ENCODE measurements around the gene PCDH19. TPM values are rescaled to one million over a fixed set of nuclear protein-coding genes. Genes with fewer than 3 reads are reported as not detected.

The PCDH19 gene
- total and polyA plus RNA-seq, 3 donors from 2014 or later = 1.9 to 4.5 (median 3.4) TPM

DNA sequence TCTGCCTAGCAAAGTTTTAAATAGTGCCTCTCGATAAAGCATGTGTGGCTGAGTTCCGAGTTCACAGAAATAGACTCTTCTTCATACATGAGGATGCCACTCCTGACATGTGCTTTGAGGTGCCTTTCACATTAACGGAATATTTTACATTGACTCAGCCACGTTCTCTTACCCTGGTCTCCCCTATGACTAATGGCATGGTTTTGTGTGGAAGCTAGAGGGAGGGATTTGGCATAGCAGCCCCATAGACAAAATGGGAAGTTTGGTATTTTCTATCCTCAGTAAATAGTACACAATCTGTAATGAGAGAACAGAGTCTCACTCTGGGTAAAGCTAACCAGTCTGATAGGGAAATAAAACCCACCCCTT is 68.9 kb downstream of the PCDH19 start:
- Histone ChIP-seq H3K4me3 (no peak overlapping the region), H3K27ac (no peak overlapping the region), H3K36me3 (ENCODE audit: low read depth, missing control alignments) (no peaks in the 10 kb centered on the region), H3K27me3 (no peaks in the 10 kb centered on the region), H3K9me3 (no peaks in the 10 kb centered on the region), H3K4me1 (no peaks in the 10 kb centered on the region)
- DNase-seq = no peak
- no peak for TF ChIP-seq POLR2A (IDR thresholded peaks at IDR 0.05)
- TF ChIP-seq, protein P1, sequence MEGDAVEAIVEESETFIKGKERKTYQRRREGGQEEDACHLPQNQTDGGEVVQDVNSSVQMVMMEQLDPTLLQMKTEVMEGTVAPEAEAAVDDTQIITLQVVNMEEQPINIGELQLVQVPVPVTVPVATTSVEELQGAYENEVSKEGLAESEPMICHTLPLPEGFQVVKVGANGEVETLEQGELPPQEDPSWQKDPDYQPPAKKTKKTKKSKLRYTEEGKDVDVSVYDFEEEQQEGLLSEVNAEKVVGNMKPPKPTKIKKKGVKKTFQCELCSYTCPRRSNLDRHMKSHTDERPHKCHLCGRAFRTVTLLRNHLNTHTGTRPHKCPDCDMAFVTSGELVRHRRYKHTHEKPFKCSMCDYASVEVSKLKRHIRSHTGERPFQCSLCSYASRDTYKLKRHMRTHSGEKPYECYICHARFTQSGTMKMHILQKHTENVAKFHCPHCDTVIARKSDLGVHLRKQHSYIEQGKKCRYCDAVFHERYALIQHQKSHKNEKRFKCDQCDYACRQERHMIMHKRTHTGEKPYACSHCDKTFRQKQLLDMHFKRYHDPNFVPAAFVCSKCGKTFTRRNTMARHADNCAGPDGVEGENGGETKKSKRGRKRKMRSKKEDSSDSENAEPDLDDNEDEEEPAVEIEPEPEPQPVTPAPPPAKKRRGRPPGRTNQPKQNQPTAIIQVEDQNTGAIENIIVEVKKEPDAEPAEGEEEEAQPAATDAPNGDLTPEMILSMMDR (IDR thresholded peaks at IDR 0.05) = no peak
- whole genome bisulfite sequencing, 2 donors = 54 to 61% methylated on average over 4 of the region's 4 CpGs
- intact Hi-C loops (cut with DNase I; ENCODE audit: low total_unique reads) = no loop called here

DNA sequence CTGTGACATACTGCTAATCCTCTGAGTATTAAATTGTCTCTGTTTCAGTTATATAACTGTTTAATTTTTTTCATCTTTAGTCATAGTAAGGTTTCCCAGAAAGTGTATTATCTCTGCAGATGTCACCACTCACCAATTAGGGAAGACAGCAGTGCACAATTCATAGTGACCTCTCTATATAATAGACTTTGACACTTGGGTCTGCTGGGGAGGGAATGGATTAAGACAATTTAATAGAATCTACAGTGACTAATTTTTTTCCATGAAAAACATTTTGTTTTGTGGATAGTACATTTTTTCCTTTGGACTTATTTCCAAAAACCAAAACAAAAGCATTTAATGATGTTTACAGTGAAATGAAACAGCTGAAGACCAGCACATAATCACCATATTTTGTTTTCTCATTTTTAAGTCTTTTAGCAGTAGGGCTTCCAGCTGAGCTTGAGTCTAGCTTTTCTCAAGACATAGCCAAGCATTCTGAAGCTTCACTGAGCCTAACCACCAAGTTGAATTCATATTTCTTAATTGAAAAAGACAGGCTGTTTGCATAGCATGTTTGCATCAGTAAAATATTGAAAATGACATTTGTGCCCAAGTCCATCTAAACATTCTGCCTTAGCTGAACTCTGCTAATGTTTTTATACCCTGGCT is 69.5 kb downstream of the PCDH19 start:
- no peaks in the 10 kb centered on the region for H3K4me1 ChIP-seq
- intact Hi-C loops (cut with DNase I; ENCODE audit: low total_unique reads) = no loop called here
- no peak for DNase-seq
- TF ChIP-seq, protein P1 (IDR thresholded peaks at IDR 0.05) = no peak
- no peak for TF ChIP-seq POLR2A (IDR thresholded peaks at IDR 0.05)
- H3K36me3 ChIP-seq (ENCODE audit: low read depth, missing control alignments) = no peaks in the 10 kb centered on the region
- H3K27ac ChIP-seq = no peak overlapping the region
- H3K4me3 ChIP-seq = no peak overlapping the region
- H3K27me3 ChIP-seq = no peaks in the 10 kb centered on the region
- no peaks in the 10 kb centered on the region for H3K9me3 ChIP-seq

DNA sequence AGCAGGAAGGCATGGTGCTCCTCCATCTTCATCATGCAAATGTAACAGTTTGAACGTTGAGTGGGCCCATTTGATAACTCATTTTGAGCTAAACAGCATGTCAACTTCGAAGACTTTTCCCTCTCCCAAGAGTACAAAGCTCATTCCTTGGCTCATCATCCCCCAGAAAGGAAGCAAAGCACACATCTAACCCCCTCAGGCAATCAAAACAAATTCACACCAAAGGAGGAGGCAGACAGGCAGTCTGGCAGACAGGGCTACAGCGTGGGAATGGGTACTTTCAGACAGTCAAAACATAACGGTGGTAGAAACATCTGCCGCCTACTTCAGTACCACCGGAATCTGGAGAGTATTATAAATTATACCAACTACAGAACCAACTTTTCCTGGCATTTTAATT is 81.7 kb downstream of the PCDH19 start:
- DNase-seq = no peak
- Histone ChIP-seq H3K4me3 (no peak overlapping the region), H3K36me3 (ENCODE audit: low read depth, missing control alignments) (no peaks in the 10 kb centered on the region), H3K9me3 (no peaks in the 10 kb centered on the region), H3K27me3 (no peaks in the 10 kb centered on the region), H3K27ac (no peak overlapping the region), H3K4me1 (no peaks in the 10 kb centered on the region)
- TF ChIP-seq, protein P1 (IDR thresholded peaks at IDR 0.05) = no peak
- no peak for TF ChIP-seq POLR2A (IDR thresholded peaks at IDR 0.05)
- WGBS, 2 donors = 64 to 78% methylated on average over 6 of the region's 6 CpGs
- intact Hi-C loops (cut with DNase I; ENCODE audit: low total_unique reads) = no loop called here

DNA sequence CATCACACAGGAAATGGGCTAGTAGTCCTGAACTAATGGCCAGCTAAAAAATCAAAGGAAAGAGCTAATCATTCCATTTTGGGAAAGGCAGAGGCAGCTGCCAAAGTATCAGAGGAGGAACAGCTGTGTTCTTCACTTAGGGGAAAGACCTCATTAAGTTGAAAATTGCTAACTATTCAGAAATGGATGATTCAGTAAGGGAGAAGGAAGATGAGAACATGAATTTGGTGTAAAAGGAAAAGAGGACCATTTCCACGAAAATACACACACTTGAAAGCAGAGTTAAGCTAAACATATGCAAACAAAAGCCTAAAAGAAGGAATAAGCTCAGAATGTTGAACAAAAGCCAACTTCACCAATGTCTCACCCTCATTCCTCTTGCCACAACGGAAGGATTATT is 90.4 kb downstream of the PCDH19 start:
- no peaks in the 10 kb centered on the region for H3K4me1 ChIP-seq
- H3K27ac ChIP-seq = no peak overlapping the region
- H3K4me3 ChIP-seq = no peak overlapping the region
- no peaks in the 10 kb centered on the region for H3K9me3 ChIP-seq
- no peak for TF ChIP-seq POLR2A (IDR thresholded peaks at IDR 0.05)
- TF ChIP-seq, protein P1 (IDR thresholded peaks at IDR 0.05) = no peak
- no peak for DNase-seq
- no peaks in the 10 kb centered on the region for H3K36me3 ChIP-seq (ENCODE audit: low read depth, missing control alignments)
- no peaks in the 10 kb centered on the region for H3K27me3 ChIP-seq
- 38 to 80% methylated on average over 2 of the region's 2 CpGs for WGBS, 2 donors
- intact Hi-C loops (cut with DNase I; ENCODE audit: low total_unique reads) = no loop called here

DNA sequence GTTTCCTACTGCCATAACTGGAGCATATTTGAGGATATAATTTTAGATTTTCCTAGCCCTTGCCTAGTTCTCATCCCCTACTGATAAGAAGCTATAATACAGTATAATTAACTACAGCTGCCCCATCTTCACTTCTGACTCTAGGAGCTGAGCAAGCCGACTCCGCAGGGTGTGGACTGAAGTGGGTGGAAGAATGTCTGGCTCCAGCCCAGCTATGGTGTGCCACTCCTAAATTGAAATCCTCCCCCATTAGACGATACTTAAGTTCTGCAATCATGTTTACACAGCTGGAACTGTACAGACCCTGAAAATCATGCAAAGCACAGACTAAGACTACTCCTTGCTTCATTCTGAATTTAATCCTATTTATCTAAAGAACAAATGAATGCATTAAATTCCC is 93.1 kb downstream of the PCDH19 start:
- Histone ChIP-seq H3K27ac (no peak overlapping the region), H3K27me3 (no peaks in the 10 kb centered on the region), H3K36me3 (ENCODE audit: low read depth, missing control alignments) (no peaks in the 10 kb centered on the region), H3K4me3 (no peak overlapping the region), H3K9me3 (no peaks in the 10 kb centered on the region), H3K4me1 (no peaks in the 10 kb centered on the region)
- no peak for DNase-seq
- intact Hi-C loops (cut with DNase I; ENCODE audit: low total_unique reads) = no loop called here
- WGBS, 2 donors = 21 to 47% methylated on average over 3 of the region's 3 CpGs
- no peak for TF ChIP-seq POLR2A (IDR thresholded peaks at IDR 0.05)
- TF ChIP-seq, protein P1 (IDR thresholded peaks at IDR 0.05) = no peak

All from testis (tissue), 3 donors.